ENCODE measurements around the gene CELF2.
"Not testable (repeated sequence)": the region's sequence is repeated elsewhere in the genome, so short reads cannot be mapped to it uniquely, and the experiment has no call there.

Gene CELF2

GRCh38 chr10:11178606-11179515, 161.2 kb downstream of the CELF2 start:
- DNase-seq: no peak

GRCh38 chr10:11179516-11180105, 161.9 kb downstream of the CELF2 start:
- DNase-seq: no peak

GRCh38 chr10:11180228-11180627, 162.6 kb downstream of the CELF2 start:
- no peak for DNase-seq

- no peak for DNase-seq
Measured at GRCh38 chr10:11181978-11182377, 164.3 kb downstream of the CELF2 start.

GRCh38 chr10:11183015-11183414, 165.3 kb downstream of the CELF2 start:
- DNase-seq: no peak

GRCh38 chr10:11184093-11184492, 166.4 kb downstream of the CELF2 start:
- no peak for DNase-seq

GRCh38 chr10:11185128-11185665, 167.5 kb downstream of the CELF2 start:
- DNase-seq: not testable (repeated sequence)

- DNase-seq: no peak
Measured at GRCh38 chr10:11186374-11186773, 168.7 kb downstream of the CELF2 start.

GRCh38 chr10:11189582-11190376, 172.1 kb downstream of the CELF2 start:
- no peak for DNase-seq

GRCh38 chr10:11191190-11191589, 173.5 kb downstream of the CELF2 start:
- DNase-seq: no peak

- no peak for DNase-seq
Measured at GRCh38 chr10:11191678-11192077, 174.0 kb downstream of the CELF2 start.

- DNase-seq: no peak
Measured at GRCh38 chr10:11192304-11193000, 174.8 kb downstream of the CELF2 start.

- DNase-seq: no peak
Measured at GRCh38 chr10:11193001-11193551, 175.4 kb downstream of the CELF2 start.

GRCh38 chr10:11194859-11195586, 177.4 kb downstream of the CELF2 start:
- DNase-seq: no peak

GRCh38 chr10:11195623-11196022, 178.0 kb downstream of the CELF2 start:
- no peak for DNase-seq

GRCh38 chr10:11197266-11197712, 179.6 kb downstream of the CELF2 start:
- peak; percentile 5 for DNase-seq

GRCh38 chr10:11197878-11198277, 180.2 kb downstream of the CELF2 start:
- DNase-seq: no peak

- no peak for DNase-seq
Measured at GRCh38 chr10:11201911-11202310, 184.2 kb downstream of the CELF2 start.

- no peak for DNase-seq
Measured at GRCh38 chr10:11204351-11204942, 186.8 kb downstream of the CELF2 start.

GRCh38 chr10:11205030-11205772, 187.5 kb downstream of the CELF2 start:
- DNase-seq: no peak
